ENCODE results near the gene SMR3A.

SMR3A gene

DNA sequence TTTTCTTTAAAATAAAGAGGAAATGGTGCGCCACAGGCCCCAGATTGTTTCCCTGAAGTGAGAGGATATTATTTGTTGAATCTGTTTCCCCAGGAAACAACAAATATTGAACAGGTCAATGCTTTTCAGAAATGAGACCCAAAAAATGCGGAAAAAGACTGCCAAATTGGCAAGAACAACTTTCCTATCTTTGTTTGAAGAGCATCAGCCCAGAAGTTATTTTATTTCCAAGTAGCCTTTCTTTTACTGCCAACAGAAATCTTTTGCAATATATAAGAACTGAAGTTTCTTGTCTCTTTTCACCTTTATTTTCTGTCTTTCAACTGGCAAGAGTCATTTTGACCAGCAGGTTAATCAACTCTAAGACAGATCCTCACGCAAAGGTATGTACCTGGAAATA is at the start of gene SMR3A:
Gene SMR3A (plus strand): TSS at position 301 of the 400 bp plus-strand sequence. CDS start 1,356 bp downstream, outside the sequence.
- DNase-seq = no peak

DNA sequence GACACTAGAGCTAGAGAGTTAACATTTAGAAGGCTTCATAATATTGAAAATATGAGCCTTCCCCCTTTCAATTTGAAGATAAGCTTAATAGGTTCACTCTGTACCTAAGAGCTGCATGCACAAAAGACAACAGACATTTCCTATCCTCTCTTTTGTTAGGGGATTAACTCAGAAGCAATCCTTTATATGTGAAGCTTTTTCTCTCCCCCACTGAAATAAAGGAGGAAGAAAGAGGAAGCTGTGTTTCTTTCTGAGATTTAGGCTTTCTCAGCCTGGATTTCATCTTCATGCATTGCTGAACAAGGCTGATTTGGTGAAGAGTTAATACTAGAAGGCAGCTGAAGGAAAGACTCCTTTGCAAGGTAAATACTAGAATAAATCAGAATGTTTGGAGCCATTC is 46.8 kb upstream of the SMR3A start:
- DNase-seq = no peak

GRCh38 chr4:70315928-70316327 is 44.6 kb upstream of the SMR3A start:
- no peak for DNase-seq

- no peak for DNase-seq
These were observed 34.5 kb upstream of the SMR3A start for GRCh38 chr4:70326052-70326451.

DNA sequence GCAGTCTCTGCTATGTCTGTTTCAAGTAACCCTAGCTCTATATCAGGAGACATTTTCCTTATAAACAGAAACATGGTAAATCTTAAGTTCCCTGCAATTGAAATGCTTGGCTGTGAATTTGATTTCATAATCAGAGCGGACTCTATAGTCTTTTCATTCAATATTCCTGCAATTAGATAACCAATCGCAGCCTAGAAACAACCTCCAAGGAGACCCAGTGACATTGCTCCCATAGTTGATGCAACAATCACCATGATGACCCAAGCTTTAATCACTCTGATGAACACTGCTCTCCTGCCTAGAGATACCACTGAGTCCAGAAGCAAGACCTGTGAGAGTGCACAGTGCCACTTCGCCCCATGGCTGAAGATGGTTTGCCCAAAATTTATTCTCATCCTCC is 25.9 kb upstream of the SMR3A start, which contains the start of gene CABS1:
Gene CABS1 (plus strand): TSS at position 301 of the 400 bp plus-strand sequence. CDS start 59 bp downstream, at position 360.
- no peak for DNase-seq

- DNase-seq = no peak
These were observed 24.5 kb upstream of the SMR3A start for GRCh38 chr4:70336043-70336442.

- no peak for DNase-seq
These were observed 22.6 kb upstream of the SMR3A start for GRCh38 chr4:70337886-70338420.

- no peak for DNase-seq
These were observed 4.4 kb upstream of the SMR3A start for GRCh38 chr4:70356185-70356584.

DNA sequence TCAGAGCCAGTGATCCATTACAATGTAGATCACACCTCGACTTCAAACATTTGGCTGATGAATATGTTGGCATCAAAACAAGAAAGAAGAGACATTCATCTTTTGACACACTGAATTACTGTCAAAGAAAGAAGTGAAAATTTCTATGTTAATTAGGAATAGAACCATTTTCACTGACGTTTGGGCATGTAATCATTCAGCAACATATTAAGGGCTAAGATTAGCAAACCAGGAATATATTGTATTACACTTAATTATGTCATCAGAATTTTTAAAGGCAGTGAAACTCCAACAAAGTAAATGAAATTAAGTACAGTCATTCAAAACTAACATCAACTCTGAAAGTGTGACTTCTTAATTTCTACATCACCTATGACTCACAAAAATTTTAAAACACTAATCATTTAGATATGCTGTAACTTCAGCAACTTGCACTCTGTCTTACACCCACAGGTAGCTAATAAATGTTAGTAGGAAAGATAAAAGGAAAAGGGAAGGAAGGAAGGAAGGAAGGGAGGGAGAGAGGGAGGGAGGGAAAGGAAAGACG is 1.4 kb upstream of the SMR3A start:
- no peak for DNase-seq

GRCh38 chr4:70364002-70364401 is 3.4 kb downstream of the SMR3A start:
- DNase-seq = no peak

GRCh38 chr4:70365479-70365878 is 4.9 kb downstream of the SMR3A start:
- no peak for DNase-seq

GRCh38 chr4:70367813-70368212 is 7.3 kb downstream of the SMR3A start:
- no peak for DNase-seq

- DNase-seq = no peak
These were observed 11.4 kb downstream of the SMR3A start for GRCh38 chr4:70371987-70372386.

DNA sequence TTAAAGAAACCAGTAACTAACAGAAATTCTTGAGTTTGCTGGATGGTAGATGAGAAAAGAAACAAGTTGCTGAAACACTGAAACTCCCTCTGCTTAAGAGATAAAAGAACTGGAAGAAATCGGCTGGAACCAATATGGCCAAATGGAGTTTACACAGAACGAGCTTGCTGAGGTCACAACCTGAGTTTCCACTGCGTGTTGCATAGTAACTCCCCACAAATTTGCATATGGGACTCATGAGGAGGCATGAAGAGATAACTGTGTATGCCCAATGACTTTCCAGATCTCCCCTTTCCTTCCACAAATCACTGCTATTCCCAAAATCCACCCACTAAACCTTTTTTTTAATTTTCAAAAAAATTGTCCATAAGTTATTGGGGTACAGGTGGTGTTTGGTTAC is 12.2 kb downstream of the SMR3A start:
- no peak for DNase-seq

DNA sequence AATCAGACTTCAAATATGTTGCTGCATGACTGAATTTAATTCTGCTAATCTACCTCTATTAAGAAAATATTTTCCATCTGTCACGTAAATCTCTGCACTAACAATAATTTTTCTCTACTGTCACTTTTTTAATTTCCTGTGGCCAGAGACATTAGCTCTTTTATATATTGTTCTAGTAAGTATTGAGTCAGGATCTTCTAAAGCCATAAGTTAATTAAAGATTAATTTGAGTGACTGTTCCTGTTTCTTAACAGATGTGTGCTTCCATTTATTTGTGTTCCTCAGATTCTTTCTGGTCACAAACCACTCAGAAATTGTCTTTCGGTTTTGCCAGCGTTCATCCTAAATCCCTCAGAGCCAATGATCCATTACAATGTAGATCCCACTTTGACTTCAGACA is 20.0 kb downstream of the SMR3A start:
- no peak for DNase-seq

- no peak for DNase-seq
These were observed 22.2 kb downstream of the SMR3A start, which contains the start of gene SMR3B for GRCh38 chr4:70382691-70383181. Gene SMR3B, plus strand, starts transcription at chr4:70383131. Its CDS starts 1,380 bp downstream, at chr4:70384511.

- no peak for DNase-seq
These were observed 31.7 kb downstream of the SMR3A start for GRCh38 chr4:70392057-70392776.

DNA sequence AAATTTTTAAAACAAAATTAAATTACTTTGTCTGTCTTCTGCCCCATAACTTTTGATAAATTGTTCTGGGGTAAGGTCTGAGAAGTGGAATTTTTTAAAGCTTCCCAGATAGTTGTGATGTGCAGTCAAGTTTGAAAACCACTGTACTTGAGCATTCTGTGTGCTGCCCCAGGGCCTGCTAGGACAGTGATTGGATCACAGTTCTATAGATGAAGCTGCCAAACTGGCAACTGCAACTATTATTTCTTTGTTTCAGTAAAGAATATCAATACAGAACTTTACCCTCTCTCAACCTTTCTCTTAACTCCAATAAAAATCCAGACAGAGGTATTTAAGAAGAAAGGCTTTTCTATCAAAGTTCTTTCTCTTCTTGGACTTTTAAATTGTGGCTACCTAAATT is 37.0 kb downstream of the SMR3A start, which contains the start of gene OPRPN:
Gene OPRPN (plus strand): TSS at position 361 of the 400 bp plus-strand sequence. CDS start 1,346 bp downstream, outside the sequence.
- DNase-seq = no peak

- no peak for DNase-seq
These were observed 38.8 kb downstream of the SMR3A start for GRCh38 chr4:70399319-70399718.

DNA sequence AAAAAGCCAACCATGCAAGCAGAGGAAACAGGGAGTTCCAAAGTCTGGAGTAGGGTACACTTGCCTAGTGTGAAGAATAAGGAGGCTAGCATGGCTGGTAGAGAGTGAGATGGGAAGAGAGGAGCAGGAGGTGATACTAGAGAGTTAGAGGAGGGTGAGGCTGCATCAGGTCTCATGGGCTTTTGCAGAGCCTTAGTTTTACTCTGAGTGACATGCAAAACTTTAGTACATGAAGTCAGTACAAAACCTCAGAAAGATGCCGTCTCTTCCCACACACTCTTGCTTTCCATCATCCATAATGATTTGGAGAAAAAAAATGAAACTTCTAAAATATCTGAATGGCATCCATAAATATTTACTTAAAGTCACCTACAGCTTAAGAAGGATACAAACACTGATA is 42.2 kb downstream of the SMR3A start:
- no peak for DNase-seq

DNA sequence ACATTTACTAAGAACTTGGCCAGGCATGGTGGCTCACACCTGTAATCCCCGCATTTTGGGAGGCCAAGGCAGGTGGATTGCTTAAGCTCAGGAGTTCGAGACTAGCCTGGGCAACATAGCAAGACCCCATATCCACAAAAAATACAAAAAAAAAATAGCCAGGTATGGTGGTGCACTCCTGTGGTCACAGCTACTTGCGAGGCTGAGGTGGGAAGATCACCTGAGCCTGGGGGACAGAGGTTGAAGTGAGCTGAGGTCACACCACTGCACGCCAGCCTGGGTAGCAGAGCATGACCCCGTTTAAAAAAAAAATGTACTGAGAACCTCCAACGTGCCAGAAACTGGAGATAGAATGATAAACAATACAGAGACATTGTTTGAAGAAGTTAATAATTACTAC is 45.2 kb downstream of the SMR3A start:
- DNase-seq = no peak

Measured in hematopoietic multipotent progenitor cell treated with erythropoietin and hydrocortisone succinate and interleukin-3 and kit ligand, for 4 days (in vitro differentiated cells).